Measurements from ENCODE around the gene TCAP. TPM values are rescaled to one million over a fixed set of nuclear protein-coding genes. Genes with fewer than 3 reads are reported as not detected.
"Not testable (repeated sequence)": the region's sequence is repeated elsewhere in the genome, so short reads cannot be mapped to it uniquely, and the experiment has no call there.

The TCAP gene
- total RNA-seq, 2 experiments from 2014 or later = 0.78 to 0.89 TPM

GRCh38 chr17:39694593-39694992 lies 29.4 kb downstream of the TCAP start:
- H3K4me1 Mint-ChIP-seq = peaks cover under 1% of the 10 kb centered on the region
- H3K27ac Mint-ChIP-seq = no peak overlapping the region
- H3K36me3 Mint-ChIP-seq = no peaks in the 10 kb centered on the region
- H3K9me3 Mint-ChIP-seq = no peaks in the 10 kb centered on the region
- H3K27me3 Mint-ChIP-seq = peaks cover 14% of the 10 kb centered on the region
- H3K4me3 Mint-ChIP-seq = no peak overlapping the region
- no peak for DNase-seq

- Mint-ChIP-seq H3K4me3 (no peak overlapping the region), H3K27ac (no peak overlapping the region), H3K27me3 (peaks cover 18% of the 10 kb centered on the region), H3K36me3 (no peaks in the 10 kb centered on the region), H3K4me1 (peaks cover 3% of the 10 kb centered on the region), H3K9me3 (no peaks in the 10 kb centered on the region)
- no peak for DNase-seq
Measured at GRCh38 chr17:39695089-39695474, 29.9 kb downstream of the TCAP start.

- H3K27me3 Mint-ChIP-seq = peaks cover 31% of the 10 kb centered on the region
- no peak overlapping the region for H3K27ac Mint-ChIP-seq
- no peak for DNase-seq
- H3K36me3 Mint-ChIP-seq = no peaks in the 10 kb centered on the region
- no peaks in the 10 kb centered on the region for H3K9me3 Mint-ChIP-seq
- H3K4me3 Mint-ChIP-seq = no peak overlapping the region
- peaks cover 3% of the 10 kb centered on the region for H3K4me1 Mint-ChIP-seq
Measured at GRCh38 chr17:39696731-39697130, 31.6 kb downstream of the TCAP start.

GRCh38 chr17:39697961-39698360 lies 32.8 kb downstream of the TCAP start:
- DNase-seq = no peak
- Mint-ChIP-seq H3K4me3 (no peak overlapping the region), H3K27ac (no peak overlapping the region), H3K4me1 (peaks cover 3% of the 10 kb centered on the region), H3K27me3 (peaks cover 40% of the 10 kb centered on the region), H3K36me3 (no peaks in the 10 kb centered on the region), H3K9me3 (no peaks in the 10 kb centered on the region)

- H3K9me3 Mint-ChIP-seq, DNase-seq, H3K36me3 Mint-ChIP-seq, H3K27ac Mint-ChIP-seq, H3K4me1 Mint-ChIP-seq: not testable (repeated sequence)
- Mint-ChIP-seq H3K27me3 (peaks cover 40% of the 10 kb centered on the region), H3K4me3 (peak overlapping the region; percentile 40)
Measured at GRCh38 chr17:39699157-39699817, 34.1 kb downstream of the TCAP start.

GRCh38 chr17:39699818-39700147 lies 34.6 kb downstream of the TCAP start, which contains the start of gene ERBB2:
ERBB2 (plus strand) TSS chr17:39700064; CDS start chr17:39700239, 175 bp downstream.
- no peak for DNase-seq
- no peaks in the 10 kb centered on the region for H3K9me3 Mint-ChIP-seq
- peaks cover 40% of the 10 kb centered on the region for H3K27me3 Mint-ChIP-seq
- H3K36me3 Mint-ChIP-seq = no peaks in the 10 kb centered on the region
- H3K4me3 Mint-ChIP-seq = peak within 1 kb of the TSS; percentile 40
- no peak within 1 kb of the TSS for H3K27ac Mint-ChIP-seq
- H3K4me1 Mint-ChIP-seq = peaks cover 6% of the 10 kb centered on the region

DNA sequence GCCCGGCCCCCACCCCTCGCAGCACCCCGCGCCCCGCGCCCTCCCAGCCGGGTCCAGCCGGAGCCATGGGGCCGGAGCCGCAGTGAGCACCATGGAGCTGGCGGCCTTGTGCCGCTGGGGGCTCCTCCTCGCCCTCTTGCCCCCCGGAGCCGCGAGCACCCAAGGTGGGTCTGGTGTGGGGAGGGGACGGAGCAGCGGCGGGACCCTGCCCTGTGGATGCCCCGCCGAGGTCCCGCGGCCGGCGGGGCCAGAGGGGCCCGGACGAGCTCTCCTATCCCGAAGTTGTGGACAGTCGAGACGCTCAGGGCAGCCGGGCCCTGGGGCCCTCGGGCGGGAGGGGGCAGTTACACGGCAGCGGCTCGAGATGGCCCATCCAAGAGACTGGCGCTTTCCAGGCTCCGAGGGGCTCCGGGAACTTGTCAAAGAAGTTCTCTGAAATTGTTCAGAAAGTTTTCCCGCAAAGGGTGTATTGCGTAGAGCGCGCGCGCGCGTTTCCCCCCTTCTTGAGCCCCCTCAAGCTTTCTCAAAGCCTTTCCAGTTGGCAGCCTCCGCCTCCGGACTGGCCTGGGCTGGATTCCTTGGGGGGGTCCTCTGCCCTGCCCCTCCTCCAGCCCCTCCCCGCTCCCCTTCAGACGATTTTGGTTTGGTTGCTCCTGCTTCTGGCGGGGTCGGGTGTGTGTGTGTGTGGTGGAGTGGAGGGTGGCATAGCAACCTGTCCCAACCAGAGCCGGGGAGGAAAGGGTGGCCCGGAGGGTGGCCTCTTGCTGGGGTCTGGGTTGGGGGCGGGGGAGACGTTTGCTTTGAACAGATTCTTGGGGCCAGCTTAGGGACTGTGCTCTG lies 35.2 kb downstream of the TCAP start:
- H3K27ac Mint-ChIP-seq = no peak overlapping the region
- H3K4me1 Mint-ChIP-seq = peaks cover 6% of the 10 kb centered on the region
- H3K27me3 Mint-ChIP-seq = peaks cover 40% of the 10 kb centered on the region
- H3K36me3 Mint-ChIP-seq = no peaks in the 10 kb centered on the region
- H3K4me3 Mint-ChIP-seq = peak overlapping the region; percentile 5
- H3K9me3 Mint-ChIP-seq = no peaks in the 10 kb centered on the region
- DNase-seq = no peak

GRCh38 chr17:39701012-39701783 lies 36.0 kb downstream of the TCAP start:
- Mint-ChIP-seq H3K9me3 (no peaks in the 10 kb centered on the region), H3K27ac (no peak overlapping the region), H3K36me3 (no peaks in the 10 kb centered on the region), H3K4me1 (peaks cover 6% of the 10 kb centered on the region), H3K27me3 (peaks cover 40% of the 10 kb centered on the region), H3K4me3 (peak overlapping the region; percentile 5)
- no peak for DNase-seq

- no peak overlapping the region for H3K4me3 Mint-ChIP-seq
- H3K27ac Mint-ChIP-seq = no peak overlapping the region
- DNase-seq = no peak
- H3K36me3 Mint-ChIP-seq = no peaks in the 10 kb centered on the region
- peaks cover 40% of the 10 kb centered on the region for H3K27me3 Mint-ChIP-seq
- no peaks in the 10 kb centered on the region for H3K9me3 Mint-ChIP-seq
- H3K4me1 Mint-ChIP-seq = peaks cover 8% of the 10 kb centered on the region
Measured at GRCh38 chr17:39701784-39702422, 36.8 kb downstream of the TCAP start.

DNA sequence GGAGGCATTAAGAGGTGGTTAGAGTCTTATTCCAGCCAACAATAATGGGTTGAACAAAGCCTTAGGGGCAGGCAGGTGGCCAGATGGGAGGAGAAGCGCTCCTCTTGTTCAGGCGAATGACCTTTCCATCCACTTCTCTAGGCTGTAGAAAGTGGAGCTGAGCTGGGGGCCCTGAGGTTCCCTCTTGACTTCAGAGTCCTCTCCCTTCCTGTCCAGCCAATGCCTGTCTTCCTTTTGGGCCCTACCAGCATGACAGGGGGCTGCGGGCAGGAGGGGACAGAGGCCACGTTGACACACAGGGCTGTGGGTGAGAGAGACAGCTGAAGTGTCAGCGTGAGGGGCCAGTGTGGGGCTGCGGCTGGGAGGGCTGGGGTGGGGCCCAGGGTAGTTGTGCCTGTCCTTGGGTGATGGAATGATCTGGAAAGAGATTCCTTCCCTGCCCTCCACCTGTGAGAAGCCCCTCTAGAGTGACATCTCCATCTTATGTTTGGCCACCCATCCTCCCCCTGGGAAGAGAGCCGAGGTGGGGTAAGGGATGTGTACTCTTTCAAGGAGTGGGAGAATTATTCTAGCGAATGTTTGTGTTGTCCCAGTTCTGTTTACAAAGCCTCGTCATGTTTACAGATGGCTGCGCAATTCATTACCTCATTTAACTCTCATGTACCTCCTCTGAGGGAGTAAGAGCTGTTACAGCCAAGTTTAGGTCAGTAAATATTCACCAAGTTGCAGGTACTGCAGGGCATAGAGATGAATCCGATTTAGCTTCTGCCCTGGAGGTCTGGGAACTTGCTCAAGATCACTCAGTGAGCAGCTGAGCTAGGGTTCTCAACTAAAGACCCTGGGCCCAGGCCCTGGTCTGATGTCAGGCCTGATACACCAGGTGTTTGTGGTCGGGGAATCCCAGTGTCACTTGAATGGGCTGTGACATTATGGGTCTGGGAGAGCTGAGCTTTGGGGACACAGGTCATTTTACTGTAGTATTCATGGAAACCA lies 38.0 kb downstream of the TCAP start:
- peaks cover 13% of the 10 kb centered on the region for H3K4me1 Mint-ChIP-seq
- H3K27ac Mint-ChIP-seq = no peak overlapping the region
- peaks cover 36% of the 10 kb centered on the region for H3K27me3 Mint-ChIP-seq
- no peaks in the 10 kb centered on the region for H3K36me3 Mint-ChIP-seq
- no peak for DNase-seq
- no peak overlapping the region for H3K4me3 Mint-ChIP-seq
- H3K9me3 Mint-ChIP-seq = no peaks in the 10 kb centered on the region

GRCh38 chr17:39703913-39704312 lies 38.8 kb downstream of the TCAP start:
- Mint-ChIP-seq H3K9me3 (no peaks in the 10 kb centered on the region), H3K27me3 (peaks cover 33% of the 10 kb centered on the region), H3K27ac (no peak overlapping the region), H3K4me1 (peaks cover 13% of the 10 kb centered on the region), H3K36me3 (no peaks in the 10 kb centered on the region), H3K4me3 (no peak overlapping the region)
- no peak for DNase-seq

- H3K27ac Mint-ChIP-seq = no peak overlapping the region
- DNase-seq = no peak
- no peaks in the 10 kb centered on the region for H3K9me3 Mint-ChIP-seq
Measured at GRCh38 chr17:39704821-39705551, 39.8 kb downstream of the TCAP start.

DNA sequence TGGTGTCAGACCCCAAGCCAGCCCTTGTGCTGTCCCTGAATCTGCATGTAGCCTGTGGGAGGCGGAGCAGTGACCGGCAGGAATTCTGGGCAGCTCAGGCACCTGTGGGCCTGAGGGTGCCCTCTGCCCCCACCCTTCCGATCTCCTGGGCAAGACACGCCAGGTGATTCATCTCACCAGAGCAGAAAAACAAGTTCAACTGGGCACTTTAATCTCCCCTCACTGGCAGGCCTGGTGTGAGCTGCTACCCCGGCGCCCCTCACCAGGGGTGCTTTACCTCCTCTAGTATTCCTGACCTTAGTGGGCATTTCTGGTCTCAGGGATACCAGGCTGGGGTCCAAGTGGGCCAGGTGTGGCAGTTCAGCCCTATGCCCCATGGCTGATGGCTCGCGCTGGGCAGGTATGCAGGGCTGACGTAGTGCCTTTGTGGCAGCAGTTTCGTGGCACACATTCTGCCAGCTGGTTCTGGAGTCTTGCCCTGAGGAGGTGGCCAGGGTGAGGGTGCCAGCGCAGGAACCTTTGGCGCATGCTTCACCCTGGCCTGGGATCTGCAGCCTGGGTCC lies 40.7 kb downstream of the TCAP start:
- DNase-seq = no peak
- no peak overlapping the region for H3K27ac Mint-ChIP-seq
- H3K4me1 Mint-ChIP-seq = peaks cover 10% of the 10 kb centered on the region
- H3K4me3 Mint-ChIP-seq = no peak overlapping the region
- no peaks in the 10 kb centered on the region for H3K36me3 Mint-ChIP-seq
- H3K27me3 Mint-ChIP-seq = peaks cover 17% of the 10 kb centered on the region
- H3K9me3 Mint-ChIP-seq = no peaks in the 10 kb centered on the region

More at GRCh38 chr17:39704821-39705551, 39.8 kb downstream of the TCAP start:
- H3K27me3 Mint-ChIP-seq = peaks cover 22% of the 10 kb centered on the region
- no peak overlapping the region for H3K4me3 Mint-ChIP-seq
- no peaks in the 10 kb centered on the region for H3K36me3 Mint-ChIP-seq
- peaks cover 10% of the 10 kb centered on the region for H3K4me1 Mint-ChIP-seq

All from activated naive CD8-positive, alpha-beta T cell treated with anti-CD3 and anti-CD28 coated beads for 36 hours (primary cell).